ENCODE results near the gene TSPAN10. TPM values are rescaled to one million over a fixed set of nuclear protein-coding genes. Genes with fewer than 3 reads are reported as not detected.

TSPAN10 gene
- total and polyA plus RNA-seq, 9 of the 15 experiments (the other 6 are each of a cell fraction or from before 2014, with no cell fraction given): 0.05 to 0.31 (median 0.13) TPM; not detected in 1

- no peak for TF ChIP-seq CREB5 (CRISPR knock-in tag; IDR thresholded peaks at IDR 0.05)
- no peak for TF ChIP-seq HDAC8 (tag; IDR thresholded peaks at IDR 0.05)
- TF ChIP-seq, protein P1, sequence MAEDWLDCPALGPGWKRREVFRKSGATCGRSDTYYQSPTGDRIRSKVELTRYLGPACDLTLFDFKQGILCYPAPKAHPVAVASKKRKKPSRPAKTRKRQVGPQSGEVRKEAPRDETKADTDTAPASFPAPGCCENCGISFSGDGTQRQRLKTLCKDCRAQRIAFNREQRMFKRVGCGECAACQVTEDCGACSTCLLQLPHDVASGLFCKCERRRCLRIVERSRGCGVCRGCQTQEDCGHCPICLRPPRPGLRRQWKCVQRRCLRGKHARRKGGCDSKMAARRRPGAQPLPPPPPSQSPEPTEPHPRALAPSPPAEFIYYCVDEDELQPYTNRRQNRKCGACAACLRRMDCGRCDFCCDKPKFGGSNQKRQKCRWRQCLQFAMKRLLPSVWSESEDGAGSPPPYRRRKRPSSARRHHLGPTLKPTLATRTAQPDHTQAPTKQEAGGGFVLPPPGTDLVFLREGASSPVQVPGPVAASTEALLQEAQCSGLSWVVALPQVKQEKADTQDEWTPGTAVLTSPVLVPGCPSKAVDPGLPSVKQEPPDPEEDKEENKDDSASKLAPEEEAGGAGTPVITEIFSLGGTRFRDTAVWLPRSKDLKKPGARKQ (CRISPR knock-in tag; IDR thresholded peaks at IDR 0.05): no peak
- peak; percentile 54 for TF ChIP-seq TAF1 (IDR thresholded peaks at IDR 0.05; ENCODE audit: control insufficient read depth, extremely low read depth, insufficient read depth, low read length, severe bottlenecking)
- no peak for TF ChIP-seq SMARCA5 (IDR thresholded peaks at IDR 0.05)
- TF ChIP-seq, protein P2, sequence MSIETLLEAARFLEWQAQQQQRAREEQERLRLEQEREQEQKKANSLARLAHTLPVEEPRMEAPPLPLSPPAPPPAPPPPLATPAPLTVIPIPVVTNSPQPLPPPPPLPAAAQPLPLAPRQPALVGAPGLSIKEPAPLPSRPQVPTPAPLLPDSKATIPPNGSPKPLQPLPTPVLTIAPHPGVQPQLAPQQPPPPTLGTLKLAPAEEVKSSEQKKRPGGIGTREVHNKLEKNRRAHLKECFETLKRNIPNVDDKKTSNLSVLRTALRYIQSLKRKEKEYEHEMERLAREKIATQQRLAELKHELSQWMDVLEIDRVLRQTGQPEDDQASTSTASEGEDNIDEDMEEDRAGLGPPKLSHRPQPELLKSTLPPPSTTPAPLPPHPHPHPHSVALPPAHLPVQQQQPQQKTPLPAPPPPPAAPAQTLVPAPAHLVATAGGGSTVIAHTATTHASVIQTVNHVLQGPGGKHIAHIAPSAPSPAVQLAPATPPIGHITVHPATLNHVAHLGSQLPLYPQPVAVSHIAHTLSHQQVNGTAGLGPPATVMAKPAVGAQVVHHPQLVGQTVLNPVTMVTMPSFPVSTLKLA (conservative IDR thresholded peaks at IDR 0.05): peak; percentile 82 to 93
- TF ChIP-seq SMARCC2 (IDR thresholded peaks at IDR 0.05; ENCODE audit: low read depth): no peak
- no peak for TF ChIP-seq RBM39 (optimal IDR thresholded peaks at IDR 0.05; ENCODE audit: low read depth, low read length)
- TF ChIP-seq CREM (IDR thresholded peaks at IDR 0.05; ENCODE audit: low read depth): peak; percentile 76
- no peak for TF ChIP-seq ZNF696 (CRISPR knock-in tag; conservative IDR thresholded peaks at IDR 0.05)
- TF ChIP-seq ETV1 (tag; conservative IDR thresholded peaks at IDR 0.05; ENCODE audit: low read depth): no peak
- no peak for TF ChIP-seq ZNF507 (tag; conservative IDR thresholded peaks at IDR 0.05)
- no peak for TF ChIP-seq MEF2D (tag; conservative IDR thresholded peaks at IDR 0.05; ENCODE audit: low read depth)
- no peak for TF ChIP-seq NR1H2 (CRISPR knock-in tag; IDR thresholded peaks at IDR 0.05)
- TF ChIP-seq HNRNPUL1 (IDR thresholded peaks at IDR 0.05; ENCODE audit: low read length): no peak
- no peak for TF ChIP-seq HOMEZ (CRISPR knock-in tag; IDR thresholded peaks at IDR 0.05)
- TF ChIP-seq ZKSCAN1 (IDR thresholded peaks at IDR 0.05; ENCODE audit: low read depth, low read length): no peak
- peak; percentile 22; the same call in 1 of the 2 replicates for TF ChIP-seq DPF2 (IDR thresholded peaks at IDR 0.05)
- TF ChIP-seq, protein P3, sequence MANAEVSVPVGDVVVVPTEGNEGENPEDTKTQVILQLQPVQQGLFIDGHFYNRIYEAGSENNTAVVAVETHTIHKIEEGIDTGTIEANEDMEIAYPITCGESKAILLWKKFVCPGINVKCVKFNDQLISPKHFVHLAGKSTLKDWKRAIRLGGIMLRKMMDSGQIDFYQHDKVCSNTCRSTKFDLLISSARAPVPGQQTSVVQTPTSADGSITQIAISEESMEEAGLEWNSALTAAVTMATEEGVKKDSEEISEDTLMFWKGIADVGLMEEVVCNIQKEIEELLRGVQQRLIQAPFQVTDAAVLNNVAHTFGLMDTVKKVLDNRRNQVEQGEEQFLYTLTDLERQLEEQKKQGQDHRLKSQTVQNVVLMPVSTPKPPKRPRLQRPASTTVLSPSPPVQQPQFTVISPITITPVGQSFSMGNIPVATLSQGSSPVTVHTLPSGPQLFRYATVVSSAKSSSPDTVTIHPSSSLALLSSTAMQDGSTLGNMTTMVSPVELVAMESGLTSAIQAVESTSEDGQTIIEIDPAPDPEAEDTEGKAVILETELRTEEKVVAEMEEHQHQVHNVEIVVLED (CRISPR knock-in tag; IDR thresholded peaks at IDR 0.05): peak; percentile 89
- peak; percentile 77; the same call in 1 of the 2 replicates for TF ChIP-seq PHF8 (IDR thresholded peaks at IDR 0.05; ENCODE audit: borderline replicate concordance, low read length)
Observed at GRCh38 chr17:81683584-81684441, 46.8 kb downstream of the TSPAN10 start, which contains the start of the genes ARL16 and HGS (continued).
